Dendritic cell treated with granulocyte-macrophage colony-stimulating factor and Interleukin-4, amounts not matched to agents 40 ng/mL and 50 ng/mL, for 4 days (primary cell): ENCODE data around the gene EDDM3A.
"Not testable (repeated sequence)": the region's sequence is repeated elsewhere in the genome, so short reads cannot be mapped to it uniquely, and the experiment has no call there.

ENCODE experiments used
- H3K27ac Mint-ChIP-seq: one replicate; pipeline ENCODE4 v1.8.0; 2022; ENCODE audit warnings: mild to moderate bottlenecking, mixed read lengths
- H3K27me3 Mint-ChIP-seq: one replicate; pipeline ENCODE4 v1.8.0; 2022; ENCODE audit warnings: mild to moderate bottlenecking, mixed read lengths
- H3K36me3 Mint-ChIP-seq: one replicate; pipeline ENCODE4 v1.8.0; 2022; ENCODE audit warnings: low read depth, mixed read lengths
- H3K4me1 Mint-ChIP-seq: one replicate; pipeline ENCODE4 v1.8.0; 2022; ENCODE audit warnings: low read depth, mixed read lengths
- H3K4me3 Mint-ChIP-seq: one replicate; pipeline ENCODE4 v1.8.0; 2022; ENCODE audit warnings: mild to moderate bottlenecking, moderate library complexity, mixed read lengths
- H3K9me3 Mint-ChIP-seq: one replicate; pipeline ENCODE4 v1.8.0; 2022; ENCODE audit warnings: mixed read lengths
- intact Hi-C: fragments of 100-400 bp; cut with micrococcal nuclease; formaldehyde crosslinking; loops from one replicate; pipeline ENCODE4 v1.15.0; 2022

The EDDM3A gene, protein sequence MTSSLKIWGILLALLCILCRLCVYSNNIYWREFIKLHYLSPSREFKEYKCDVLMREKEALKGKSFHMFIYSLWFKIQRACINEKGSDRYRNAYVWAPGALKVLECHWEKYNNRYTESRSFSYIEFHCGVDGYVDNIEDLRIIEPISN

DNA sequence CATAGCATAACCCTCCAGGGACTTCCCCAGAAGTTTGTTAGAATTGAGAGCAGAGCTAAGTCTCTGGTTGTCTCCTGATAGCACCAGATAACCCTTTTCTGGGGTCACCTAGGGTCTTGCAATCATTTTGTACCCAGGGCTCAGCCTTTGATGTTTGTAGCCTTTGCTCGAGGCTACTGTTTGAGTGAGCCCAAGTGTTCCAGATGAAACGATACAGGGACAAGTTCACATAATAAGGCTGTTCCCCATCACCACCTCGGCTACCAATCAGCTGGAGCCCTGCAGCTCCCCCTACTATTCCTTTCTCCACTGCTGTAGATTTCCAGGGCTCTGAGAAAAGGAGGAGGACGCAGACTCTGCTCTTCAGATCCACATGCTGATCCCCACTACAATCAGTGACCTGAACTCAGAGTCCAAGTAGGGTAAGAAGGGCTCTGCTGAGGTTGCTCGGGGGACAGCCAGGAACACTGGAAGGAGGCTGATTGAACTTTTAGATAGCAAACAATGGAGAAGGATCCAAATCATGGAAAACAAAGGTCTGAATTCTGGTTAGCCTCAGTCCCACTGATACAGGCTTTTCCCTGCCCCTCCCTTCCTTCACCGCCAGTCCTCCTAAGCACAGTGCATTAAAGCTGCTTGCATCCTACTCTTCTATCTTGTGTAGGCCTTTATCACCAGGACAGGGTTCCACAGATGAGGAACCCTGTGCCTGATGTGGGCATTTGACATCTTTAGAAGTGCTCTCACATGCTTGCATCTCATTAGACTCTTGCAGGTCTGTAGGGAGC is at the start of gene EDDM3A:
TSS of gene EDDM3A (plus strand) at position 317 of the 788 bp plus-strand sequence. CDS start 1,694 bp downstream, outside the sequence.
- intact Hi-C loops = loop anchor here (5.0 kb wide), 1 partner anchor 48 kb away; no protein-coding TSS in a partner anchor
- peak within 1 kb of the TSS; percentile 82 for H3K27ac Mint-ChIP-seq
- peaks cover 3% of the 10 kb centered on the region for H3K9me3 Mint-ChIP-seq
- peaks cover 35% of the 10 kb centered on the region for H3K4me1 Mint-ChIP-seq
- H3K4me3 Mint-ChIP-seq = no peak within 1 kb of the TSS
- H3K27me3 Mint-ChIP-seq = no peaks in the 10 kb centered on the region
- no peaks in the 10 kb centered on the region for H3K36me3 Mint-ChIP-seq

- Mint-ChIP-seq H3K4me1 (peaks cover 23% of the 10 kb centered on the region), H3K27ac (no peak overlapping the region), H3K36me3 (peaks cover 17% of the 10 kb centered on the region), H3K4me3 (no peak overlapping the region), H3K9me3 (no peaks in the 10 kb centered on the region), H3K27me3 (no peaks in the 10 kb centered on the region)
- intact Hi-C loops = loop anchor here (1.0 to 5.0 kb wide), 5 partner anchors 36 to 276 kb away; partner anchors contain the start of genes EDDM3A and RNASE6
Observed at GRCh38 chr14:20696764-20697163, 48.9 kb upstream of the EDDM3A start.

- peaks cover 16% of the 10 kb centered on the region for H3K36me3 Mint-ChIP-seq
- no peak overlapping the region for H3K4me3 Mint-ChIP-seq
- intact Hi-C loops = loop anchor here (1.0 to 5.0 kb wide), 5 partner anchors 35 to 275 kb away; partner anchors contain the start of genes EDDM3A and RNASE6
- H3K27ac Mint-ChIP-seq = no peak overlapping the region
- no peaks in the 10 kb centered on the region for H3K27me3 Mint-ChIP-seq
- H3K4me1 Mint-ChIP-seq = peaks cover 23% of the 10 kb centered on the region
- no peaks in the 10 kb centered on the region for H3K9me3 Mint-ChIP-seq
Observed at GRCh38 chr14:20697273-20698017, 48.2 kb upstream of the EDDM3A start.

GRCh38 chr14:20698018-20698329 is 47.7 kb upstream of the EDDM3A start:
- Mint-ChIP-seq H3K36me3 (peaks cover 11% of the 10 kb centered on the region), H3K4me1 (peaks cover 23% of the 10 kb centered on the region), H3K27ac (no peak overlapping the region), H3K4me3 (no peak overlapping the region), H3K9me3 (no peaks in the 10 kb centered on the region), H3K27me3 (no peaks in the 10 kb centered on the region)
- intact Hi-C loops = loop anchor here (5.0 kb wide), 4 partner anchors 34 to 274 kb away; partner anchors contain the start of genes EDDM3A and RNASE6

GRCh38 chr14:20698934-20699333 is 46.8 kb upstream of the EDDM3A start:
- peaks cover 23% of the 10 kb centered on the region for H3K4me1 Mint-ChIP-seq
- peaks cover 1% of the 10 kb centered on the region for H3K36me3 Mint-ChIP-seq
- intact Hi-C loops = loop anchor here (5.0 kb wide), 4 partner anchors 33 to 273 kb away; partner anchors contain the start of genes EDDM3A and RNASE6
- no peak overlapping the region for H3K4me3 Mint-ChIP-seq
- no peaks in the 10 kb centered on the region for H3K9me3 Mint-ChIP-seq
- H3K27ac Mint-ChIP-seq = peak overlapping the region; percentile 30
- no peaks in the 10 kb centered on the region for H3K27me3 Mint-ChIP-seq

- H3K4me3 Mint-ChIP-seq = no peak overlapping the region
- intact Hi-C loops = loop anchor here (5.0 kb wide), 4 partner anchors 32 to 272 kb away; partner anchors contain the start of genes EDDM3A and RNASE6
- H3K4me1 Mint-ChIP-seq = peaks cover 23% of the 10 kb centered on the region
- no peaks in the 10 kb centered on the region for H3K9me3 Mint-ChIP-seq
- H3K36me3 Mint-ChIP-seq = no peaks in the 10 kb centered on the region
- no peak overlapping the region for H3K27ac Mint-ChIP-seq
- H3K27me3 Mint-ChIP-seq = no peaks in the 10 kb centered on the region
Observed at GRCh38 chr14:20699931-20700330, 45.8 kb upstream of the EDDM3A start.

- H3K4me1 Mint-ChIP-seq = peaks cover 23% of the 10 kb centered on the region
- H3K4me3 Mint-ChIP-seq, H3K27me3 Mint-ChIP-seq, H3K27ac Mint-ChIP-seq, intact Hi-C loops, H3K9me3 Mint-ChIP-seq, H3K36me3 Mint-ChIP-seq: not testable (repeated sequence)
Observed at GRCh38 chr14:20700965-20701364, 44.7 kb upstream of the EDDM3A start.

GRCh38 chr14:20706657-20707355 is 38.9 kb upstream of the EDDM3A start:
- no peaks in the 10 kb centered on the region for H3K9me3 Mint-ChIP-seq
- no peaks in the 10 kb centered on the region for H3K27me3 Mint-ChIP-seq
- intact Hi-C loops = no loop called here
- no peak overlapping the region for H3K4me3 Mint-ChIP-seq
- H3K27ac Mint-ChIP-seq = no peak overlapping the region
- H3K36me3 Mint-ChIP-seq = no peaks in the 10 kb centered on the region
- H3K4me1 Mint-ChIP-seq = no peaks in the 10 kb centered on the region

GRCh38 chr14:20707622-20708021 is 38.1 kb upstream of the EDDM3A start:
- Mint-ChIP-seq H3K4me1 (peaks cover 1% of the 10 kb centered on the region), H3K9me3 (no peaks in the 10 kb centered on the region), H3K27ac (no peak overlapping the region), H3K4me3 (no peak overlapping the region), H3K27me3 (no peaks in the 10 kb centered on the region), H3K36me3 (no peaks in the 10 kb centered on the region)
- intact Hi-C loops = no loop called here

DNA sequence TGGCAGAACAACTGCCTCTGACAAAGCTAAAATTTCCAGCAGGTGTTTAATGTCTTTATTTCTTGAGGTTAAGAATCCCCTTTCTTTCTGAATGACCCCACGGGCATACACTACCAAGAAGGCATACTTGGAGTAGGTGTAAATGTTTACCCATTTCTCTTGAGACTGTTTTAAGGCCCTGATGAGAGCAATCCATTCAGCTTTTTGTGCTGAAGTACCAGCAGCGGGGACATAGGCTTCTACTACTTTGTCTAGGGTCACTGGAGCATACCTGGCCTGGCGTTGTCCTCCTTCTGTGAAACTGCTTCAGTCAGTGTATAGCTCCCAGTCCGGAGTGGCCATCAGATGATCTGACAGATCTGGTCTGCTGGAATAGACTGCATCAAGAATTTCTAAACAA is 34.4 kb upstream of the EDDM3A start:
- H3K9me3 Mint-ChIP-seq = no peaks in the 10 kb centered on the region
- H3K4me3 Mint-ChIP-seq = no peak overlapping the region

DNA sequence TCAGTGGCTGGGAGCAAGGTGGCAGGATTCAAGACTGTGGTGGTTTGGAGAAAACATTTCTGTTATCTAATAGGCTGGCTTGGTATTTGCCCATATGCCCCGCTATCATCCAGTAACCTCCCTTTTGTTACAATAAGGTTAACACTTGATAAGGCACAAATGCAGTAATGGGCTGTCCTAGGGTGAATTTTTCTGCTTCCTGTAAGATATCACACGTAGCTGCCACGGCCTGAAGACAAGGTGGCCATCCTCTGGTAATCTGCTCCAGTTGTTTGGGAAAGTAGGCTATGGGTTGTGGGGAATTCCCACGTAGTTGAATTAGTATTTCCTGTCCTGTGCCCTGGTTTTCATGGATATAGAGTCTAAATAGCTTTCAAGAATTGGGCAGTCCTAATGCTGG is 34.0 kb upstream of the EDDM3A start:
- Mint-ChIP-seq H3K4me1 (peaks cover 40% of the 10 kb centered on the region), H3K27me3 (no peaks in the 10 kb centered on the region), H3K36me3 (no peaks in the 10 kb centered on the region), H3K9me3 (no peaks in the 10 kb centered on the region), H3K27ac (no peak overlapping the region), H3K4me3 (no peak overlapping the region)
- intact Hi-C loops = no loop called here

More for the DNA sequence above, 34.4 kb upstream of the EDDM3A start:
- no peaks in the 10 kb centered on the region for H3K36me3 Mint-ChIP-seq
- H3K27ac Mint-ChIP-seq = no peak overlapping the region
- peaks cover 37% of the 10 kb centered on the region for H3K4me1 Mint-ChIP-seq
- no peaks in the 10 kb centered on the region for H3K27me3 Mint-ChIP-seq
- intact Hi-C loops = no loop called here

GRCh38 chr14:20712904-20713303 is 32.8 kb upstream of the EDDM3A start:
- Mint-ChIP-seq H3K4me1 (peaks cover 52% of the 10 kb centered on the region), H3K36me3 (no peaks in the 10 kb centered on the region), H3K27me3 (no peaks in the 10 kb centered on the region), H3K4me3 (peak overlapping the region; percentile 62), H3K9me3 (no peaks in the 10 kb centered on the region), H3K27ac (peak overlapping the region; percentile 96)
- intact Hi-C loops = no loop called here

DNA sequence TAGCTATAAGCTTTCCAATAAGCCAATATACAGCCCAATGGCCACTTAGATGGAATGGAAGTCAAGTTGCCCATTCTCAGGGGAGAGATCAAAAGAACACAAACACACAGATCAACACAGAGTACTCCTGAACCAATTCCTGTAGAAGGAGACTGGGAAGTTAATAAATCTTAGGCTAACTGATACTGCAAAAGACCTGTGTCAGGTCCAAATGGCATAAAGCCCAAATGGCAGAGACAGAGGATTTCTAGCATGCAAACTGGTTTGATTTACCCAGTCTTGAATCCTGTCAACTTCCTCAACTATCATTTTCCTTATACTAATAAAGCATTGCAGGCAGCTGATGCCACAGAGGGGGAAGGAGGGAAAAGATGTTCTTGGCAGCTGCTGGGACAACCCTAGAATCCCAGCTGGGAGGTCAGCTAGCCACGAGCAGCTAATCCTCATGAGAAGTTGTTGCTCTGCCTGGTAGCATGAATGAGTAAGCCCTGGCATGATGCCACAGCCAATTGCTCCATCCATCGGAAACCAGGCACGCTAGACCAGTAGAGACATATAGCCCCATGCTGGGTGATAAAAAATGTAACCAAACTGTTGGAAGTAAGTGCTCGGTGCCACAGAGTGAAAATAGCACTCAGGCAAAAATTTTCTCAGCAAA is 31.0 kb upstream of the EDDM3A start:
- intact Hi-C loops = loop anchor here (5.0 kb wide), 1 partner anchor 68 kb away; the partner anchor contains the start of gene RNASE6

More for the DNA sequence above, 31.0 kb upstream of the EDDM3A start:
- H3K36me3 Mint-ChIP-seq = no peaks in the 10 kb centered on the region
- no peaks in the 10 kb centered on the region for H3K9me3 Mint-ChIP-seq
- H3K27me3 Mint-ChIP-seq = no peaks in the 10 kb centered on the region
- peaks cover 58% of the 10 kb centered on the region for H3K4me1 Mint-ChIP-seq
- H3K27ac Mint-ChIP-seq = peak overlapping the region; percentile 96
- peak overlapping the region; percentile 59 for H3K4me3 Mint-ChIP-seq
